ENCODE measurements around the gene GRID1. TPM values are rescaled to one million over a fixed set of nuclear protein-coding genes. Genes with fewer than 3 reads are reported as not detected.

The GRID1 gene
- total RNA-seq, 1 experiment from 2014 or later = 5.6 TPM

DNA sequence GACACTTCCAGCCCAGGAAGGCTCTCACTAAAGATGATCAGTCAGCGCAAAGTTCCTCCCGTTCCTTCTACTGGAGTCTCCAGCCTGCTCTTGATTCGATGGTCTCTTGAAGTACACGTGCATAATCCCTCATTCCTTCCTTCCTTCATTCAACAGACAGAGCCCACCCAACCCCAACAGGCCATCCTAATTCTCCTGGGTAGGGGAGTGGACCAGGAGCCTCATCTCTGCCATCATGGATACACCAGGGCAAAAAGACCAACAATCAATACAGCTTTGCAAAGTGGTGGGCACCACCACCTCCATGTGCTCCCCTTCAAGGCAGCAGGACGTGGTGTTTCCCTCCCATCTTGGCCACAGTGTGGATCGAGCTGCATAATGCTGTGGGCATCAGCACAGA, 446.3 kb downstream of the GRID1 start:
- H3K27me3 ChIP-seq (ENCODE audit: insufficient read depth, low read length) = peaks cover 5% of the 10 kb centered on the region; the same call in 1 of the 2 replicates
- no peak overlapping the region for H3K4me3 ChIP-seq (replicated peaks in 1 of 2; ENCODE audit: low read depth in 1 of 2, low read length in 2 of 2)
- no peaks in the 10 kb centered on the region for H3K79me2 ChIP-seq (ENCODE audit: insufficient read depth, low read length)
- no peak overlapping the region for H3K27ac ChIP-seq (ENCODE audit: low read depth, low read length)
- H3K9ac ChIP-seq (ENCODE audit: low read length) = no peak overlapping the region
- H3K9me3 ChIP-seq (ENCODE audit: control insufficient read depth in 1 of 2, insufficient read depth in 1 of 2, low read depth in 1 of 2, low read length in 2 of 2) = no peaks in the 10 kb centered on the region
- ATAC-seq (no peak), DNase-seq (ENCODE audit: low read depth, low spot score) (no peak)
- no peaks in the 10 kb centered on the region for H3K36me3 ChIP-seq (ENCODE audit: control insufficient read depth in 1 of 2, insufficient read depth in 2 of 2, low read length in 2 of 2)
- ChIA-PET RAD21 (ENCODE audit: low non-redundant PET in 1 of 2, low total read pairs in 2 of 2, uncharacterized antibody in 2 of 2, unreplicated experiment in 2 of 2) (no interaction called here), CTCF (no interaction called here), POLR2A (no interaction called here)
- H2AFZ ChIP-seq (ENCODE audit: low read depth, low read length, poor library complexity, severe bottlenecking) = no peak overlapping the region
- H3K4me2 ChIP-seq (ENCODE audit: low read length) = no peak overlapping the region
- H4K20me1 ChIP-seq (ENCODE audit: insufficient read depth) = no peaks in the 10 kb centered on the region
- TF ChIP-seq POLR2AphosphoS5 (IDR thresholded peaks at IDR 0.05; ENCODE audit: low read depth, low read length) (no peak), ATF3 (IDR thresholded peaks at IDR 0.05) (no peak), ZBTB33 (IDR thresholded peaks at IDR 0.05; ENCODE audit: extremely low read depth, insufficient replicate concordance, low read length) (no peak), ELF1 (IDR thresholded peaks at IDR 0.05; ENCODE audit: borderline replicate concordance, low read depth) (no peak), CEBPB (IDR thresholded peaks at IDR 0.05; ENCODE audit: low read depth) (no peak), SP1 (IDR thresholded peaks at IDR 0.05; ENCODE audit: low read depth) (no peak), FOSL1 (IDR thresholded peaks at IDR 0.05; ENCODE audit: low read depth) (no peak), CBX3 (IDR thresholded peaks at IDR 0.05; ENCODE audit: low read depth) (no peak), EZH2phosphoT487 (IDR thresholded peaks at IDR 0.05; ENCODE audit: borderline replicate concordance) (no peak), RAD21 (IDR thresholded peaks at IDR 0.05; ENCODE audit: low read depth) (no peak), SRF (IDR thresholded peaks at IDR 0.05; ENCODE audit: low read depth) (no peak), ZFX (IDR thresholded peaks at IDR 0.05) (no peak)
- TF ChIP-seq, protein P1, sequence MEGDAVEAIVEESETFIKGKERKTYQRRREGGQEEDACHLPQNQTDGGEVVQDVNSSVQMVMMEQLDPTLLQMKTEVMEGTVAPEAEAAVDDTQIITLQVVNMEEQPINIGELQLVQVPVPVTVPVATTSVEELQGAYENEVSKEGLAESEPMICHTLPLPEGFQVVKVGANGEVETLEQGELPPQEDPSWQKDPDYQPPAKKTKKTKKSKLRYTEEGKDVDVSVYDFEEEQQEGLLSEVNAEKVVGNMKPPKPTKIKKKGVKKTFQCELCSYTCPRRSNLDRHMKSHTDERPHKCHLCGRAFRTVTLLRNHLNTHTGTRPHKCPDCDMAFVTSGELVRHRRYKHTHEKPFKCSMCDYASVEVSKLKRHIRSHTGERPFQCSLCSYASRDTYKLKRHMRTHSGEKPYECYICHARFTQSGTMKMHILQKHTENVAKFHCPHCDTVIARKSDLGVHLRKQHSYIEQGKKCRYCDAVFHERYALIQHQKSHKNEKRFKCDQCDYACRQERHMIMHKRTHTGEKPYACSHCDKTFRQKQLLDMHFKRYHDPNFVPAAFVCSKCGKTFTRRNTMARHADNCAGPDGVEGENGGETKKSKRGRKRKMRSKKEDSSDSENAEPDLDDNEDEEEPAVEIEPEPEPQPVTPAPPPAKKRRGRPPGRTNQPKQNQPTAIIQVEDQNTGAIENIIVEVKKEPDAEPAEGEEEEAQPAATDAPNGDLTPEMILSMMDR (IDR thresholded peaks at IDR 0.05 in 2 of 3, conservative IDR thresholded peaks at IDR 0.05 in 1 of 3; ENCODE audit: borderline replicate concordance in 1 of 3, insufficient read depth in 1 of 3, low read depth in 2 of 3, low read length in 2 of 3) = no peak
- intact Hi-C loops (cut with micrococcal nuclease) = no loop called here
- no peaks in the 10 kb centered on the region for H3K9me2 ChIP-seq (ENCODE audit: insufficient read depth)
- BruUV-seq (replicated peaks) = no TSS peak
- H3K4me1 ChIP-seq (ENCODE audit: control insufficient read depth in 1 of 2, insufficient read depth in 2 of 2, low read length in 2 of 2) = no peaks in the 10 kb centered on the region

Data from HCT116 (cell line).